ENCODE measurements around the gene SOWAHB. TPM values are rescaled to one million over a fixed set of nuclear protein-coding genes. Genes with fewer than 3 reads are reported as not detected.

SOWAHB gene
- total RNA-seq, 1 donor from 2014 or later: 4.8 TPM

DNA sequence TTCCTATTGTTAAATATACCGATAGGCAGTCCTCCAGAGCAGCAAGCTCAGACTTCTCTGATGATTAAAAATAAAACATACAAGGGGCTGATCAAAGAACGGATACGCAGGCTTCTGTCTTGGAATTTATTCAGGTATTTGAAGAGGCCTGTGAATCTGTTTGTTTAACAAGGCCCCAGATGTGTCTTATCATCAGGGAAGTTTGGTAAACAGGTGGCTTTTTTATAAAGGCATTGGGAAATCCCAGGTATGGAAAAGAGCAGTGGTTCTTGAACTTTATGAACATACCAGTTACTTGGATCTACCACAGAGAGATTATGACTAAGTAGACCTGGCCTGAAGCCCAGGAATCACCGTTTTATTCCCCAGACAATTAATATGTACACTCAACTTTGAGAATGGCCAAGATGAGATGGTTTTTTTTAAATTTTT, 47.9 kb downstream of the SOWAHB start:
- TF ChIP-seq CTCF (conservative IDR thresholded peaks at IDR 0.05): no peak
- no peaks in the 10 kb centered on the region for H3K27me3 Mint-ChIP-seq

More for the DNA sequence above, 47.9 kb downstream of the SOWAHB start:
- H3K36me3 Mint-ChIP-seq: no peaks in the 10 kb centered on the region
- no peak overlapping the region for H3K27ac Mint-ChIP-seq
- H3K9me3 Mint-ChIP-seq: peaks cover 5% of the 10 kb centered on the region
- DNase-seq (ENCODE audit: extremely low spot score, unreplicated experiment): no peak
- H3K4me3 Mint-ChIP-seq: no peak overlapping the region
- peaks cover 12% of the 10 kb centered on the region for H3K4me1 Mint-ChIP-seq (ENCODE audit: unreplicated experiment)

Other genes starting within 250 kb of the SOWAHB start
- 46.7 and 149 TPM in 2 replicates for gene SEPTIN11, start 51.6 kb upstream of the SOWAHB start, total RNA-seq (ENCODE audit: low replicate concordance)
- 220 and 270 TPM in 2 replicates for gene CCNI, start 177.8 kb upstream of the SOWAHB start, total RNA-seq (ENCODE audit: low replicate concordance)